ENCODE data around the gene DIPK1A.
A peak's percentile ranks its signal among the peaks of the same experiment; 100 is the strongest.
"Not testable (repeated sequence)": the region's sequence is repeated elsewhere in the genome, so short reads cannot be mapped to it uniquely, and the experiment has no call there.

Gene DIPK1A

GRCh38 chr1:92992054-92992453 lies 30.8 kb upstream of the DIPK1A start:
- H3K27ac Mint-ChIP-seq: peak overlapping the region; percentile 87
- no peaks in the 10 kb centered on the region for H3K9me3 Mint-ChIP-seq
- ATAC-seq: no peak
- H3K4me3 Mint-ChIP-seq: no peak overlapping the region
- no peaks in the 10 kb centered on the region for H3K36me3 Mint-ChIP-seq
- H3K4me1 Mint-ChIP-seq: peaks cover 32% of the 10 kb centered on the region
- DNase-seq (ENCODE audit: low spot score in 2 of 2): peak in 1 of 2 donors; percentile 42

DNA sequence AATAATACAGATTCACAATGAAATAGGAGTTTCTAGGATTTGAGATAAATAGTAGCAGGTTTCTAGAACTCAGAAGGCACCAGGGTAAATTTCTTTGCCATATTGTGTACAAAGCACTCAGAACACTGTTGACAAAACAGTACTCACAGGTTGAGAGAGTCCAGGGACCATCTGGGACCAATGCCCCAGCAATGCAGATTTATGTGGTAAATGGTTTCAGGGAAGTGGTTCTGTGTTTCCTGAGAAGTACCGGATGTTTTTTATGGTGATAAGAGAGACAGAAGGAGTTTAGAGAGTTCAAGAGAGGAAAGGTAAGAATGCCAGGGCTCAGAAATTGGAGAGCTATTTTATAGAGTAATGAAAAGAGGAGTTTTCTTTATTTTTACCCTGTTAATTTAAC lies 29.6 kb upstream of the DIPK1A start:
- Mint-ChIP-seq H3K4me3 (peak overlapping the region; percentile 36), H3K36me3 (no peaks in the 10 kb centered on the region), H3K27ac (peak overlapping the region; percentile 88), H3K4me1 (peaks cover 32% of the 10 kb centered on the region), H3K9me3 (no peaks in the 10 kb centered on the region)
- DNase-seq (ENCODE audit: low spot score in 2 of 2) (peak in 1 of 2 donors; percentile 41), ATAC-seq (peak; percentile 55)

- peak overlapping the region; percentile 88 for H3K27ac Mint-ChIP-seq
- ATAC-seq (no peak), DNase-seq (ENCODE audit: low spot score in 2 of 2) (peak in 1 of 2 donors; percentile 44)
- H3K36me3 Mint-ChIP-seq: no peaks in the 10 kb centered on the region
- H3K4me3 Mint-ChIP-seq: peak overlapping the region; percentile 36
- peaks cover 32% of the 10 kb centered on the region for H3K4me1 Mint-ChIP-seq
- H3K9me3 Mint-ChIP-seq: no peaks in the 10 kb centered on the region
Observed at GRCh38 chr1:92989936-92990583, 28.8 kb upstream of the DIPK1A start.

GRCh38 chr1:92989253-92989652 lies 28.0 kb upstream of the DIPK1A start:
- Mint-ChIP-seq H3K4me1 (peaks cover 32% of the 10 kb centered on the region), H3K36me3 (no peaks in the 10 kb centered on the region)
- peak; percentile 73 for ATAC-seq

DNA sequence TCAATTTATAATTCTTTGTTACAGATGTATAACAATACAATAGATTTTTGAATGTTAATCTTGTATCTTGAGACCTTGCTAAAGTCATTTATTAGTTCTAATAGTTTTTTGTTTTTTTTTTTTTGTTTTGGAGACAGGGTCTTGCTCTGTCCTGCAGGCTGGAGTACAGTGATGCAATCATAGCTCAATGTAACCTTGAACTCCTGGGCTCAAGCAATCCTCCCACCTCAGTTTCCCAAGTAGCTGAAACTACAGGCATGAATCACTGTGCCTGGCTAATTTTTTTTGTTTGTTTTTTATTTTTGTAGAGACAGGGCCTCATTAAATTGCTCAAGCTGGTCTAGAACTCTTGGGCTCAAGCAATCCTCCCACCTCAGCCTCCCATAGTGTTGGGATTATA lies 26.2 kb upstream of the DIPK1A start:
- DNase-seq (ENCODE audit: low spot score in 2 of 2) (peak in 1 of 2 donors; percentile 3), ATAC-seq (no peak)
- no peak overlapping the region for H3K4me3 Mint-ChIP-seq
- peaks cover 37% of the 10 kb centered on the region for H3K4me1 Mint-ChIP-seq
- no peaks in the 10 kb centered on the region for H3K36me3 Mint-ChIP-seq
- no peak overlapping the region for H3K27ac Mint-ChIP-seq
- H3K9me3 Mint-ChIP-seq: no peaks in the 10 kb centered on the region

More at GRCh38 chr1:92989253-92989652, 28.0 kb upstream of the DIPK1A start:
- DNase-seq (ENCODE audit: low spot score in 2 of 2): peak in 1 of 2 donors; percentile 41
- Mint-ChIP-seq H3K27ac (peak overlapping the region; percentile 88), H3K9me3 (no peaks in the 10 kb centered on the region), H3K4me3 (no peak overlapping the region)

- DNase-seq (ENCODE audit: low spot score in 2 of 2) (no peak), ATAC-seq (no peak)
- Mint-ChIP-seq H3K4me3 (no peak overlapping the region), H3K9me3 (no peaks in the 10 kb centered on the region), H3K36me3 (no peaks in the 10 kb centered on the region), H3K4me1 (peaks cover 36% of the 10 kb centered on the region), H3K27ac (no peak overlapping the region)
Observed at GRCh38 chr1:92985101-92985500, 23.8 kb upstream of the DIPK1A start.

DNA sequence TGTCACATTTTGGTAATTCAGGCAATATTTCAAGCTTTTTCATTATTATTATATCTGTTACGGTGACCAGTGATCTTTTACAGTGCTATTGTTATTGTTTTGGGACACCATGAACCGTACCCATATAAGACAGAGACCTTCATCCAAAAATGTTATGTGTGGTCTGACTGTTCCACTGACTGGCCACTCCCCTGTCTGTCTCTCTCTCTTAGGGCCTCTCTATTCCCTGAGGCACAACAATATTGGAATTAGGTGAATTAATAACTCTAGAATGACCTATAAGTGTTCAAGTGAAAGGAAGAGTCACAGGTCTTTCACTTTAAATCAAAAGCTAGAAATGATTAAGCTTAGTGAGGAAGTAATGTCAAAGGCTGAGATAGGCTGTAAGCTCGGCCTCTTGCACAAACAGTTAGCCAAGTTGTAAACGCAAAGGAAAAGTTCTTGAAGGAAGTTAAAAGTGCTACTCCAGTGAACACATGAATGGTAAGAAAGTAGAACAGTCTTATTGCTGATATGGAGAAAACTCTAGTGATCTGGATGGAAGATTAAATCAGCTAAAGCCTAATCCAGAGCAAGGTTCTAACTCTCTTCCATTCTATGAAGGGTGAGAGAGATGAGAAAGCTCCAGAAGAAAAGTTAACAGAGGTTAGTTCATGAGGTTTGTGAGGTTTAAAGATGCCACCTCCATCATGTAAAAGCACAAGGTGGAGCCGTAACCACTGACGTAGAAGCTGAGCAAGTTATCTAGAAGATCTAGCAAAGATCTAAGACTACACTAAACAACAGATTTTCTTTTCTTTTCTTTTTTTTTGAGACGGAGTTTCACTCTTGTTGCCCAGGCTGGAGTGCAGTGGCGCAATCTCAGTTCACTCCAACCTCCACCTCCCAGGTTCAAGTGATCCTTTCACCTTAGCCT lies 19.7 kb upstream of the DIPK1A start:
- H3K4me1 Mint-ChIP-seq: peaks cover 42% of the 10 kb centered on the region
- DNase-seq (ENCODE audit: low spot score in 2 of 2): peak in 1 of 2 donors; percentile 56
- peak; percentile 91 for ATAC-seq
- peak overlapping the region; percentile 51 for H3K4me3 Mint-ChIP-seq
- H3K36me3 Mint-ChIP-seq: no peaks in the 10 kb centered on the region
- H3K27ac Mint-ChIP-seq: peak overlapping the region; percentile 87
- no peaks in the 10 kb centered on the region for H3K9me3 Mint-ChIP-seq

DNA sequence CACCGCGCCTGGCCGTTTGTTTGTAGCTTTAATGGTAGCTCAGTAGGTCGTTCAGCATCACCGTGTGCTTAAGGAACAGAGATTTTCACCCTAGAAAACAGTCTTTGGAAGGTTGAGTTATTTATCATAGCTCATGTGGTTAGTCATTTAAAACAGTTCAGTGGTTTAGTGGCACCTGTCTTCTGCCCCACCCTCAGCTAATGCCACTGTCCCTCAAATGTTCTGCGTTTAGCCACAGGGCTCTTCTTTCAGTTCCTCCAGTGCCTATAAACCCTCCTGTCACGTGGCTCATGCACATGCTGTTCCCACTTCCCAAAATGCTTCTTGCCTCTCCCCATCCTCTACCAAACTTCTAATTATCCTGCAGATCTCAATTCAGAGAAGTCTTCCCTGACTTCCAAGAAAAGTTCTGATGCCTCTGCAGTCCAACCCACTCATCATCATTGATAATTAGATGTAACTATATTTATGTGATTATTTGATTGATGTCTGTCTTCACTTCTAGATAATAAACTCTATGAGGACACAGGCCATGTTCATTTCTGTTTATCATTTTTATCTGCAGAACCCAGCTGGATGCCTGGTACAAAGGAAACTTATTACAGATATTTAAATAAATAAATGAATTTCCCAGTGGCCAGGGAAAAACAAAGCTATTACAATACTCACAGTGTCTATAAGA lies 14.4 kb upstream of the DIPK1A start:
- no peaks in the 10 kb centered on the region for H3K36me3 Mint-ChIP-seq
- peak; percentile 82 for ATAC-seq
- H3K4me3 Mint-ChIP-seq: no peak overlapping the region

GRCh38 chr1:92974112-92974511 lies 12.8 kb upstream of the DIPK1A start:
- not testable (repeated sequence) for DNase-seq (ENCODE audit: low spot score in 2 of 2); H3K4me3 Mint-ChIP-seq; H3K36me3 Mint-ChIP-seq; H3K9me3 Mint-ChIP-seq; ATAC-seq
- Mint-ChIP-seq H3K4me1 (peaks cover 42% of the 10 kb centered on the region), H3K27ac (peak overlapping the region; percentile 58)

More for the DNA sequence above, 14.4 kb upstream of the DIPK1A start:
- H3K9me3 Mint-ChIP-seq: no peaks in the 10 kb centered on the region
- H3K4me1 Mint-ChIP-seq: peaks cover 52% of the 10 kb centered on the region
- no peak overlapping the region for H3K27ac Mint-ChIP-seq
- DNase-seq (ENCODE audit: low spot score in 2 of 2): no peak

GRCh38 chr1:92973203-92973897 lies 12.1 kb upstream of the DIPK1A start:
- no peak for DNase-seq (ENCODE audit: low spot score in 2 of 2)
- Mint-ChIP-seq H3K36me3 (no peaks in the 10 kb centered on the region), H3K4me3 (peak overlapping the region; percentile 21), H3K27ac (peak overlapping the region; percentile 58), H3K4me1 (peaks cover 42% of the 10 kb centered on the region), H3K9me3 (no peaks in the 10 kb centered on the region)
- ATAC-seq: peak; percentile 58

DNA sequence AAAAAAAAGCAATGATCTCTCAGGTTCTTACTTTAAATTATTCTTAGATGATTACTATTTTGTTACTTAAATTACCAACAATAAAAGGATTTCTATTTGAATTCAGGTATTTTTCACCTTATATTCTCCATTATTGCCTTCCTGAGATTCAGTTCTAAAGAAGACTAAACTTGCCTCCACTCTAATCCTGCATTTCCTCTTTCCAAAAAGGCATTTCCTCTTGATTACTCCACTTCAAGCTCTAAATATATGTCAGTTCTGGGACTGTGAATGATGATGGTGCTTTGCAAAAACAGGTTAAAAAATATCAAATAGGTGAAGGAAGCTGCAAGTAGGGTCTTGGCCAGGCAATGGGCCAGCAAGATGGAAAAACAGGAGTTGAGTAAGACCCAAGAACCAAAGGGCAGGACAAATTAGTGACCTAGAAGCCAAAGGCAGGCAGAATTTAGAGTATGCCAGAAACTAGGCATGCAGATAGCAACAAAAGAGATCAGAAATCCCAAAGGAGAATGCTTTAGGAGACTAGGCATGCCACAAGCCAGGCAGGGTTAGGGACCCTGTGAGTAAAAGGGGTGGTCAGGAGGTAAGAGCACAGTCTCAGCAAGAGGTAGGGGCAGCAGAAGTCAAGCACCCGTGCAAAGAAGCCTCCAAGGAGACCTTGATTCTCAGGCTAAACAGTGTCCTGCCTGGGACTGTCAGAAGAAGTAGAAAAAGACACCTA lies 11.3 kb upstream of the DIPK1A start:
- no peaks in the 10 kb centered on the region for H3K9me3 Mint-ChIP-seq
- no peak overlapping the region for H3K4me3 Mint-ChIP-seq
- no peaks in the 10 kb centered on the region for H3K36me3 Mint-ChIP-seq
- no peak overlapping the region for H3K27ac Mint-ChIP-seq
- ATAC-seq (no peak), DNase-seq (ENCODE audit: low spot score in 2 of 2) (no peak)
- peaks cover 36% of the 10 kb centered on the region for H3K4me1 Mint-ChIP-seq

DNA sequence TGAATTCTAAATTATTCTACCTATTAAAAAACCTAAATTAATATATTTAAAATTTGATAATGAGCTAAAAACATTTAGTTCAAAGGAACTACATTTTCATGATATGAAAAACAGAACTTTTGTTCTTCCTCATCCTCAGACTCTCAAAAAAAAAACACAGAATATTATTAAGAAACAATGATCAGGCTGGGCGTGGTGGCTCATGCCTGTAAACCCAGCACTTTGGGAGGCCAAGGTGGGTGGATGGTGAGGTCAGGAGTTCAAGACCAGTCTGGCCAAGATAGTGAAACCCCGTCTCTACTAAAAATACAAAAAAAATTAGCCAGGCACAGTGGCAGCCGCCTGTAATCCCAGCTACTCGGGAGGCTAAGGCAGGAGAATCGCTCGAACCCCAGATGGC lies 10.7 kb upstream of the DIPK1A start:
- H3K4me3 Mint-ChIP-seq: not testable (repeated sequence)
- H3K4me1 Mint-ChIP-seq: peaks cover 30% of the 10 kb centered on the region

DNA sequence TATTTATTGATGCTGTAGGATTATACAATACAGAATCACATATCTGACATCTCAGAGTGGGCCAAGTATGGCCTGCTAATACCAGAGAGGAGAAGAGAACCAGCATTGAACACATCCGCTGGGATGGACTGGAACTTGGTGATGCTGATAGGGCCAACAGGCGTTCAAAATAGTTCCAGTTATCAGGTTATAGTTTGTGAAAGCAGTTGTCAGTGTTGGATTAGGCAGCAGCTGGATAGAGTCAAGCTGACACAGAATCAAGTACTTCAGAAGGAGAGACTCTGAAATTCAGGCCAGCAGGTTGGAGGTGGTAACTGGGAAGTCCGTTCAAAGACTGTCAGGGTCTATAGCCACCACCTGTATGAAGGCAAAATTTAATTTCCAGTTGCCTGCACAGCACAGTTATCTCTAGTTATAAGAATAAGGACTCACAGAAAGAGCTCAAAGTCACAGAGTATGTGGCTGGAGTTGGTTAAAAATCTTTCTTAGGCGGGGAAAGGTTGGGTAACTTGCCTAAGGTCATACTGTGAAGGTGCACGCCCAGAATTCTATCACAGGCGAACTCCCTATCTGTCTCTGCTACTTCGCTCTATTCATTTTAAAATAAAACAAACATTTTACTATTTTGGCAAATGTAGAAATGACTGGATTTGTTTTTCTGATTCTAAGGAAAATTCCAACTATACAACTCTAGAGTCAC lies 9.9 kb upstream of the DIPK1A start:
- H3K27ac Mint-ChIP-seq: no peak overlapping the region

More for the DNA sequence above, 10.7 kb upstream of the DIPK1A start:
- H3K36me3 Mint-ChIP-seq; H3K27ac Mint-ChIP-seq; ATAC-seq; DNase-seq (ENCODE audit: low spot score in 2 of 2); H3K9me3 Mint-ChIP-seq: not testable (repeated sequence)

DNA sequence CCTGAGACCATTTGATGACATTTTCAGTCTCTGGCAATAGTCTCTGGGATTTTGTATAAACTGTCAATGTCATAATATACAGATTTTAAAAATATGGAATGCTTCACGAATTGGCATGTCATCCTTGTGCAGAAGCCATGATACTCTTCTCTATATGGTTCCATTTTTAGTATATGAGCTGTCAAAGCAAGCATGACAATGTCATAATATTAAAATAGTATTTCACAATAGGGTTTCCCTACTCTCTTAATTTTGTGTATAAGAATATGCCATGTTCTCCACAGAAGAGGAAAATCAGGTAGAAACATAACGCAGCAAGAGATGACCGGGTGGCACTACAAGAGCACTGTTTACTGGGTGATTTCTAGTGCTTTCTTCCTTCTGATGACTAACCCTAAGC lies 8.3 kb upstream of the DIPK1A start:
- no peak for DNase-seq (ENCODE audit: low spot score in 2 of 2)
- Mint-ChIP-seq H3K4me1 (peaks cover 16% of the 10 kb centered on the region), H3K36me3 (no peaks in the 10 kb centered on the region), H3K4me3 (no peak overlapping the region), H3K9me3 (no peaks in the 10 kb centered on the region), H3K27ac (no peak overlapping the region)
- ATAC-seq: no peak

More for the DNA sequence above, 9.9 kb upstream of the DIPK1A start:
- DNase-seq (ENCODE audit: low spot score in 2 of 2) (no peak), ATAC-seq (no peak)
- peaks cover 29% of the 10 kb centered on the region for H3K4me1 Mint-ChIP-seq
- no peaks in the 10 kb centered on the region for H3K36me3 Mint-ChIP-seq
- H3K9me3 Mint-ChIP-seq: no peaks in the 10 kb centered on the region
- no peak overlapping the region for H3K4me3 Mint-ChIP-seq
